HG03095 (cell line): ENCODE data around the gene RAB40B.

Experiments used
- ATAC-seq: cut with Tn5 transposase; IDR thresholded peaks from one replicate; pipeline ENCODE4 v1.9.1; 2021; ENCODE audit warnings: moderate library complexity; ENCODE audit not compliant: unreplicated experiment

RAB40B gene

GRCh38 chr17:82716203-82717010 lies 17.9 kb upstream of the RAB40B start, which contains the start of gene FN3KRP:
Gene FN3KRP (plus strand): TSS chr17:82716706. CDS start chr17:82716756, 50 bp downstream.
- ATAC-seq, result peak; percentile 67

GRCh38 chr17:82713071-82713723 lies 14.7 kb upstream of the RAB40B start:
- no peak for ATAC-seq

GRCh38 chr17:82710499-82711232 lies 12.2 kb upstream of the RAB40B start:
- no peak for ATAC-seq

GRCh38 chr17:82709676-82710498 lies 11.4 kb upstream of the RAB40B start:
- ATAC-seq, result no peak

GRCh38 chr17:82709024-82709675 lies 10.7 kb upstream of the RAB40B start:
- no peak for ATAC-seq

- ATAC-seq, result no peak
These were observed 7.3 kb upstream of the RAB40B start for GRCh38 chr17:82705756-82706155.

- no peak for ATAC-seq
These were observed 6.4 kb upstream of the RAB40B start for GRCh38 chr17:82704886-82705285.

- ATAC-seq, result no peak
These were observed 5.7 kb upstream of the RAB40B start for GRCh38 chr17:82703935-82704865.

- ATAC-seq, result no peak
These were observed 4.7 kb upstream of the RAB40B start for GRCh38 chr17:82703036-82703745.

GRCh38 chr17:82702231-82702927 lies 3.9 kb upstream of the RAB40B start:
- ATAC-seq, result no peak

- ATAC-seq, result no peak
These were observed 1.1 kb upstream of the RAB40B start for GRCh38 chr17:82699551-82699950.

- peak; percentile 14 for ATAC-seq
These were observed 510 bp upstream of the RAB40B start for GRCh38 chr17:82698974-82699442.

- ATAC-seq, result no peak
These were observed 762 bp downstream of the RAB40B start for GRCh38 chr17:82697808-82698064.

- no peak for ATAC-seq
These were observed 1.3 kb downstream of the RAB40B start for GRCh38 chr17:82696916-82697807.

- ATAC-seq, result no peak
These were observed 2.2 kb downstream of the RAB40B start for GRCh38 chr17:82696259-82696658.

GRCh38 chr17:82694647-82695046 lies 3.9 kb downstream of the RAB40B start:
- ATAC-seq, result no peak
